SK-N-MC (cell line): ENCODE data around the gene KRT6B.

ENCODE experiments used
- EZH2 ChIP-seq: fragments of 200-600 bp; sonication (generic); IDR thresholded peaks from one replicate; pipeline ENCODE4 v1.6.1; 2017; ENCODE audit warnings: antibody characterized with exemption
- FOXP2 ChIP-seq: optimal IDR thresholded peaks from 2 replicates; pipeline ENCODE3; 2011; ENCODE audit warnings: mild to moderate bottlenecking, moderate library complexity; ENCODE audit not compliant: insufficient read depth; ENCODE audit errors: extremely low read length, control extremely low read depth
- POLR2AphosphoS5 ChIP-seq: IDR thresholded peaks from 2 replicates; pipeline ENCODE4 v1.6.1; 2012; ENCODE audit warnings: mild to moderate bottlenecking, low read depth, low read length, borderline replicate concordance

GRCh38 chr12:52464897-52465296 is 13.0 kb upstream of the KRT6B start:
- no peak for TF ChIP-seq EZH2
- no peak for TF ChIP-seq POLR2AphosphoS5
- TF ChIP-seq FOXP2: no peak
